CD4-positive, alpha-beta T cell treated with Interleukin-15 for 4 hours (primary cell): Measurements from ENCODE around the gene BOD1L1.
A peak's percentile ranks its signal among the peaks of the same experiment; 100 is the strongest.

Source experiments
- DNase-seq: peaks from one replicate; pipeline ENCODE4 v3.0.0-alpha.2; 2020; ENCODE audit warnings: low spot score

BOD1L1 gene

GRCh38 chr4:13555325-13555724 lies 72.2 kb downstream of the BOD1L1 start:
- DNase-seq, result no peak

DNA sequence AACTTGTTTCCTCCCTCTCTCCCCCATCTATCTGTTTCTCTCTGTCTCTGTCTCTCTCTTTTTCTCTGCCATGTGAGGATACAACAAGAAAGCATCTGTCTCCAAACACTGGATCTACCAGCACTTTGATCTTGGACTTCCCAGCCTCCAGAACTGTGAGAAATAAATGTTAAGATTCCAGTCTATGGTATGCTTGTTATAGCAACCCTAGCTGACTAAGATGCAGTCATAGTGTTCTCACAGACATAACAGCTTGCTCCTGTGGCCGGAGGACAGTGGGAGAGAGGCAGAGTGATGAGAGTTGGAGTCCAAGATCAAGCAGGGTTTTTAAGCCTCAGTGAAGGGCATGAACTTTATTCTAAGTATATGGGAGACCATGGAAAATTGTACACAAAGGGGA lies 74.4 kb downstream of the BOD1L1 start:
- no peak for DNase-seq

DNA sequence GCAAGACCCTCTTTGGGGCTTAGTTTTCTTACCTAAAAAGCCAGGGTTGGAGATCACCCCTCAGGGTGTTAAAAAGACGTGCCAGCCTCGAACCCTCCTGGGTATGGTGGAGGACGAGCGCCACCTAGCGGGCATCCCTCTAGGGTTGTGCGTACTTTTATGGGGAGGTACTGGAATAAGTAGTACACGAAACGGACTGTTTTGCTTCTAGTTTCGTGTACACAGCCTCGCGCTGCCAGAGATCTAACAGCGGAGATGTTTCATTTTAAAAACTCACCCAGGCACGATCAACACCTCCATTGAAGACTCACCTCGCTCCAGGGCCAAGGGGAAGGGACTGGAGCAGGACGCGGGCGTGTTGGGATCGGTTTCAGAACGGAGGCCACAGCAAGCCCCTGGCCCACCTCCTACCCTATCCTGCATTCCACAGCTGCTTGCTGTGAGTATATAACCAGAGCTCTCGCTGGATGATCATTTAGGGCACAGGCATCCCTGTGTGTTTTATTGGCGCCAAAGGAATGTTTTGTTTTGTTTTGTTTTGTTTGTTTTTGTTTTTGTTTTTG lies 78.5 kb downstream of the BOD1L1 start:
- DNase-seq, result peak; percentile 74

DNA sequence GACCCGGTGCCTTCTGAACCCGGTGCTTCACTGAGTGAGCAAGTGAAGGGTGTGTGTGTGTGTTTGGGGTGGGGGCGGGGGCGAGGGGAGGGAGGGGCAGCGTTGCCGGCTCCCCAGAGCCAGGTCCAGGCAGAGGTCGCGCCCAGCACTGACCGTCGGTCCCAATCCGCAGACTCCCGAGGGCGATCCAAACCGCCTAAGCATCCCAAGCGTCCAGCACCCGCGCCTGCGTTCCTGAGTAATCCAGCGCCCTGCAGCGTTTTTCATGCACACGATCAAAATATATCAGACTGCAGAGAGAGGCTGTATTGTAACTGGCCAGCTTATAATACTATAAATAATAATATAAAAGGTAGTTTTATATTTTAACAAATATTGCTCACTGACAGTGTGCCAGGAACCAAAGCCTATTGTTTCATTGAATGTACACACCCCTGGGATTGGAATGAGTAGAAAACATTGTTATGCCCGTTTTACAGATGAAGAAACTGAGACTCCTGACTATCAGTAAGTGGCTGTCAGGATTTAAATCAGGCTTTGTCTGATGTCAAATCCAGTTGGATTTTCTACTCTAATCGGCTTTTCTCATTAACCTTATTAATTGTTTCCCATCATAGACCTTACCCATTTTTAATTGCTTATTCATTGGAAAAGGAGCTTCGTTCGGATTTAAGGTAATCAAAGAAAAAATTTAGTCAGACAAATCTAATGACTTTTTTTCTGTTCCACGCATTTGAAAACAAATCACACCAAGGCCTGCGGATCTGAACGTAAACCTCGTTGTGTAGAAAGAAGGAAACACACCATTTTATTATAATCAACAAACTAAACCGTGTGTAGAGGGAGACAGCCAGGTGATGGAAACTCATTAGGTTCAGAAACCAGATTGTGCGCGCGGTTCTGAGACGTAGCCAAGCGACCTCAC lies 79.2 kb downstream of the BOD1L1 start:
- no peak for DNase-seq

DNA sequence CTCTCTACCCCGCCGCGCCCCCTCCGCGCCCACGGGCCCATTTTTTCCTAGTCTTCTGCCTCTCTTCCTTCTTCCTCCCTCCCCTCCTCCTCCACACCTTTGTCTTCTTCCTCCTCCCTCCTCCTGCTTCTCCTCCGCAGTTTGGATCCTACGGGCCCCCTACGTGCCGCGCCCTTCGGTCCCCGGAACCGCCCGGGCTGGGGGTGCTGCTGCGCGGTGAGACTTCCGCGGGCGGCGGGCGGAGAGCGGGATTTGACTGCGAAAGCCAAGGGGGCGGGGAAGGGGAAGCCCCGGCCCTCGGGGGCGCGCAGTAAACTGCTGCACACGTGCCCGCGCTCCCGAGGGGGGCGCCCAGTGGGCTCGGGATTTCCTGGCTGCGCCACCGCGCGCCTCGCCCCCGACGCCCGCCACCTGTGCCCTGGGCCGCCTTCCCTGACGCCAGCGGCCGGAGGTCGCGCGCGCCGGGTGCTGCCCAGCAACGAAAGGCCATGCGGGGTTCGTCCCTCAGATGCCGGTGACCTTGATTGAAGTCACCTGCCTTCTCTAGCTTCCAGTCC lies 80.0 kb downstream of the BOD1L1 start:
- DNase-seq, result no peak

DNA sequence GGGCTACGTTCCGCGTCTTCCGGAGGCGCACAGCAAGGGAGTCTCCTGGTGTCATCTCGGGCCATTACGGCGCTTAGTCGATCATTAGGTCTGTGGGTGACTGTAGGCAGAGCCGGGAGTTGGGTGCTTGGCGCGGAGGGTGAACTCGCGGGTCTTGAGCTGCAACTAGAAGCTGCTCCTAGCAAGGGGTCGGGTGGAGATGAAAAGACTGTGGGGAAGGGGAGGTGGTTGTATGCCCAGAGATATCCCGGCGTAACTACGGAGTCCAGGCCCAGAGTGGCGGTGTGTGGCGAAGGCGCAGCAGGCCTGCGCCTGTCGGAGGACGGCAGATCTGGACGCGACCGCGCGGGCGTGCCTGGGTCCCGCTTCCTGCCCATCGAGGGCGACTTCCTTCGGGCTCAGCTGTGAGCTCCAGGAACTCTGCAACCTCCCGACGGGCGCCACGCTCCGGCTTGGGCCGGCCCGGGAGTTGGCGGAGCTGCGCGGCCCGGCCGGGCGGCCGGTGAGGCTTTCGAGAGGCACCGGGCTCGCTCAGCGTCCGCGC lies 80.5 kb downstream of the BOD1L1 start:
- DNase-seq, result no peak

GRCh38 chr4:13546142-13546940 lies 81.2 kb downstream of the BOD1L1 start:
- DNase-seq, result no peak

- DNase-seq, result no peak
These were observed 82.1 kb downstream of the BOD1L1 start for GRCh38 chr4:13545394-13545808.

DNA sequence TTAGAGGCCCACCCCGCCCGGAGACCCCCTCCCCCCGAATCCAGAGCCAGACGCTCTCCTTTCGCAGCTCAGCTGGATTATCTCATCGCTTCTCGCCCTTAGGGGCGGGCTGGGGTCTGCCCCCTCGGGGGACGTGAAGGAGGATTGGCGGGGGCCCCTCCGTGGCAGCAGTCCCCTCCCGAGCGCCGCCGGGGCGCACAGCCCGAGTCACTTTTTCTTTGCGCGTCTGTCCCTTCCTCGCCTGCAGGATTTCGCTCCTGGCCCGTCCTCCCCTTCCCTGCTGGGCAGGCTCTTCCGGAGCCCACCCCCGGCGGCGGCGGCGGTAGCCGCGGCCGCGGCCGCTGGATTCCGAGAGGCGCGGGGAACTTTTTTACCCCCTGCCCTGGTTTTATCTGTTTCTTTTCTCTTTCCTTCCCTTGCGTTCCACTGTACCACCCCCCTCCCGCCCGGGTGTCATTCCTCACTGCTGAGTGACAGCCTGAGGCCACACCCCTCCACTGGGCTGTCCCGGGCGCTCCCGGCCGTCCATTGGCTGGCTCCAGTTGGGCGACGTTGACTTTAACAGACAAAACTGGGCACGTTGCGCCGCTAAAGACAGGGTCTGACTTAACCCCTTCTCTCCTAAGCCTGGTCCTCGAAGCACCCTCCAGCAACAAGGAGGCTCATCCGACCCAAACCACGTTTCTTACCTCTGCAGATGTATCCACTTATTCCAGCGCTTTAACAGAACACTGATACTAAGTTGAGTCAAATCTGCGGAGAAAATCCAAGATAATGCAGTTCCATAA lies 82.7 kb downstream of the BOD1L1 start:
- no peak for DNase-seq

GRCh38 chr4:13543839-13544605 lies 83.5 kb downstream of the BOD1L1 start, which contains the start of gene NKX3-2:
TSS of gene NKX3-2 (minus strand) at chr4:13544508. CDS start at chr4:13544414, 94 bp downstream.
- DNase-seq, result no peak

- DNase-seq, result no peak
These were observed 84.3 kb downstream of the BOD1L1 start for GRCh38 chr4:13543032-13543838.

GRCh38 chr4:13542577-13543031 lies 84.9 kb downstream of the BOD1L1 start:
- no peak for DNase-seq

DNA sequence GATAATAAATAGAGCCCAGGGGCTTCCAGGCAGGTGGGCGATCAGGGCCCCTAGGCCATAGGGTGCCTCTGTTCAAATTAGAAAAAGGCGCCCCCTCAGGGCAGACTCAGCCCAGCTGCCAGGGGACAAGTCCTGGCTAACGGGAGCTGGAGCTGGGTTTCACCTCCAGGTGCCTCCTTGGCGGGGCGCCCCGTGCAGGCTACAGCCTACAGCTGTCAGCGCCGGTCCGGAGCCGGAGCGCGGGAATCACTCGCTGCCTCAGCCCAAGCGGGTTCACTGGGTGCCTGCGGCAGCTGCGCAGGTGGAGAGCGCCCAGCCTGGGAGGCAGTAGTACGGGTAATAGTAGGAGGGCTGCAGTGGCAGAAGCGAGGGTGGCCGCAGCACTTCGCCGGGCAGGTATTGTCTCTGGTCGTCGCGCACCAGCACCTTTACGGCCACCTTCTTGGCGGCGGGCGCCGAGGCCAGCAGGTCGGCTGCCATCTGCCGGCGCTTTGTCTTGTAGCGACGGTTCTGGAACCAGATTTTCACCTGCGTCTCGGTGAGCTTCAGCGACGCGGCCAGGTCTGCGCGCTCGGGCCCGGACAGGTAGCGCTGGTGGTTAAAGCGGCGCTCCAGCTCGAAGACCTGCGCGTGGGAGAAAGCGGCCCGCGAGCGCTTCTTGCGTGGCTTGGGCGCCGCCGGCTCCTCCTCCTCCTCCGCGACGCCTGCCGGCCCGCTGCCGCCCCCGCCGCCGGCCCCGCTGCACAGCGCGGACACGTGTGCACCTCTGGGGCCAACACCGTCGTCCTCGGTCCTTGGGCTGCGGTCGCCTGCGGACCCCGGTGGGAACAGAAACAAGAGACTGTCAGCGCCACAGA lies 85.6 kb downstream of the BOD1L1 start:
- DNase-seq, result no peak

DNA sequence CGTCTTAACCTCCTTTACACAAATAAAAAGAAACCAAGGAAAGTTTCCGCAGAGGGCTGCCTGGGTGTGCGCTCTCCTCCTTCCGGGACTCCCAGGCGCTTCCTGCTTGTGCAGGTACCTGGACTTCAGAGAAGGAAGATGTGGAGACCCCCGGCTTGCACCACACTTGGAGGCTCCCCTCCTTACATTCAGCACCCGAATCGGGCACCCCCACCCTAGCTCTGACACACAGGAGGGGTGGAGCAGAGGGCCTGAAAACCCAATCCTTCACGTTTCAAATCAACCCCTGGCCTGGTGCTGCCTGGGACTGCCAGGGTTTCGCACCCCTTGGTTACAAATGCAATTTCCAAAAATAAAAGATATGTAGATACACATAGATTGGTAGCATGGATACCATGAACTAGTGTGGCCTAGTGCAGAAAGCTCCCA lies 86.3 kb downstream of the BOD1L1 start:
- no peak for DNase-seq

DNA sequence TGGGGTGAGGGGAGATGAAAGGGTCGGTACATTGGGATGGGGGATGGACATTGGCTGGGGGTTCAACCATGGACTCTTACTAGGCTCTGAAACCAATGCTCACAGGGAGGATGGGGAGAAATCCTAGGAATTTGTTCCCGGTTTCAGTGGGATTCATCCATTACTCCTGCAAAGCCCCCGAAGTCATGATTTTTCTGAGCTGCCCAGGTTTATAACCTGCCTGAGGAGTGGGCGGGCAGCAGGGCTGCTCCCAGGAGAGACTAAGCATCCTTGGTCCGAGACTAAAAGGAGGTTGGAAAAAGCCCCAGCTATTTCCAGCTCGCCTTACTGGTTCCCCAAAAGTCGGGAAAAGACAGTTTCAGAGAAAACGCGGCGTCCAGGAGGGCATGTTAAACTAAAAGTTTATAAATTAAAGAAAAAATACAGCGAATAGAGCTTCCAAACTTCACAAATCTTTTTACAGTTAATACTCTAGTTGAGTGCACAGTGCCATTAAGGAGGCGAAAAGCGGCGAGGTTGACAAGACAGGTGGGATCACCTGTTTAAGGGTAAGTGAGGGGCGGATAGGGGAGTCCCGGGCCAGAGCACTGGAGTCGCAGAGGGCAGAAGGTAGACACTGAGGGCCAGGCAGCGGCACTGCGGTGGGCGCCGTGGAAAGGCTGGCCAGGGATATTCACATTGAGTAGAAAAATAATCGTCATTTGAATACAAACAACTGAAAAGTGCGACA lies 86.9 kb downstream of the BOD1L1 start:
- no peak for DNase-seq

DNA sequence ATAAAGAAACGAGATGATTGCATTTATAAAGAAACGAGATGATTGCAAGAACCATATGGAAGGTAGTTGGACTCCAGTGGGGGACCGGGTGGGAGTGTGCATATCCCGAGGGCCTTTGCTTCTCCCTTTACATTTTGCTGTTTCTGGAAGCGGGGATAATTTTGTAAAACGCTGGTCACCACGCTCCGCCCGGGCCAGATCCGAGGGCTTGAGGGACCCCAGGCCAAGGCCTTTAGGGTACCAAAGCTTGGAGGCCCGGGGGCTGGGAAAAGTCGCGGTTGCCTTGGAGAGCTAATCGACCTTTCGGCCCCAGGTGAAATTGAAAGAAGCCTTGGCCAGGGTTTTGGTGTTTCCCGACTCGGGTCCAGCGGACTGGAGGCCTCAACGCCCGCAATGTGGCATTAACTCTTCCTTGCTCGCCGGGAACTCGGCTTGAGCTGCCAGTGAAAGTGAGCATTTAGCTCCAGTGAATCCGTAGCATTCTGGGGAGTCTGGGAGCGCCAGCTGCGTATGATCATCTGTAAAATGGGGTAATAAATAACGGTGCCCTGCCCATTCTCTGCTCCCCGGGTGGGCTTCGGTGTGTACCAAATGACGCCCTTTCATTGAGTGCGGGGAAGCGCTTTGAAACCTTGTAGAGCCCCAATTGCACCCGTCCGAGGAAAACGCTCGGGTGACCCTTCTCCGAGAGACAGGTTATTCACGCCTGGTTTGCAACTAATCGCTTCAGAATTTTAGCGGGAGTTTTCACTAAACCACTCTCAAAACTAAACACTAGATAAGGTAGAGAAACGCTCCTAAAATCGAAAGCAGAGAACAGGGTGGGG lies 87.7 kb downstream of the BOD1L1 start:
- no peak for DNase-seq
